Spleen (tissue), 11 donors: ENCODE measurements around the gene AFMID. TPM values are rescaled to one million over a fixed set of nuclear protein-coding genes. Genes with fewer than 3 reads are reported as not detected.

Experiments
- DNase-seq: peaks from one replicate; pipeline ENCODE4 v3.0.0-alpha.2; 2020
- H3K27ac ChIP-seq, 8 donors: fragments of 200-600 bp; sonication (generic) in 7 of 8; 1 replicate in 4 of 8; 2 replicates in 4 of 8; pipeline versions ENCODE4 v1.5.0 to v1.8.0; 2016 to 2021; ENCODE audit warnings: inconsistent platforms in 4 of 8, mild to moderate bottlenecking in 4 of 8, moderate library complexity in 1 of 8
- H3K27me3 ChIP-seq, 7 donors: fragments of 200-600 bp; sonication (generic) in 6 of 7; replicated peaks in 1 of 7; 1 replicate in 4 of 7; 2 replicates in 3 of 7; pipeline versions ENCODE4 v1.5.0 to v1.8.0; 2016 to 2021; ENCODE audit warnings: inconsistent platforms in 3 of 7, mild to moderate bottlenecking in 1 of 7
- H3K36me3 ChIP-seq, 6 donors: fragments of 200-600 bp; sonication (generic) in 5 of 6; 1 replicate in 4 of 6; 2 replicates in 2 of 6; pipeline versions ENCODE4 v1.5.0 to v1.8.0; 2016 to 2021; ENCODE audit warnings: inconsistent platforms in 2 of 6
- H3K4me1 ChIP-seq, 6 donors: fragments of 200-600 bp; sonication (generic) in 5 of 6; 1 replicate in 3 of 6; 2 replicates in 3 of 6; pipeline versions ENCODE4 v1.5.0 to v1.8.0; 2016 to 2021; ENCODE audit warnings: inconsistent platforms in 3 of 6
- H3K4me3 ChIP-seq, 8 donors: fragments of 200-600 bp; sonication (generic) in 7 of 8; 1 replicate in 4 of 8; 2 replicates in 4 of 8; pipeline versions ENCODE4 v1.5.0 to v1.8.0; 2016 to 2021; ENCODE audit warnings: inconsistent platforms in 4 of 8, mild to moderate bottlenecking in 4 of 8, moderate library complexity in 2 of 8
- H3K9me3 ChIP-seq, 8 donors: fragments of 200-600 bp; sonication (generic) in 7 of 8; 1 replicate in 4 of 8; 2 replicates in 4 of 8; pipeline versions ENCODE4 v1.5.0 to v1.8.0; 2016 to 2021; ENCODE audit warnings: inconsistent platforms in 4 of 8
- POLR2A ChIP-seq, 3 donors: fragments of 450-650 bp; IDR thresholded peaks; one replicate each; pipeline ENCODE4 v1.5.1; 2017; ENCODE audit warnings: antibody characterized with exemption in 3 of 3, mild to moderate bottlenecking in 1 of 3
- POLR2AphosphoS5 ChIP-seq, 3 donors: sonication (generic); formaldehyde crosslinking; IDR thresholded peaks; one replicate each; pipeline ENCODE4 v1.5.1; 2017; ENCODE audit warnings: antibody characterized with exemption in 3 of 3
- WGBS, 5 donors: extraction: QIAGEN DNeasy Blood & Tissue Kit in 3 of 5; methylation state at CpG; one replicate each; pipeline versions ENCODE4 v1.1.5 to v1.1.7; 2013 to 2018; 5-methylcytosine and 5-hydroxymethylcytosine counted together
- intact Hi-C: fragments of 100-400 bp; cut with DNase I; formaldehyde crosslinking; loops from one replicate; pipeline ENCODE4 v1.15.0; 2023; ENCODE audit warnings: low total_unique reads
- polyA plus RNA-seq, 3 donors: library from polyadenylated mRNA; stranded (reverse); fragments of 200-250 nt; gene quantifications; one replicate each; pipeline ENCODE4 v1.2.1, GENCODE V29; 2013
- total RNA-seq, 7 donors: library from RNA; depleted of rRNA in 3 of 7; stranded (reverse); fragments of >200 nt in 3 of 7; fragmentation: NEBNext Ultra II Directional in 4 of 7; extraction: Animal tissue kit (Norgen Biotek cat#: 25700) in 4 of 7; gene quantifications; one replicate each; pipeline versions ENCODE4 v1.1.0 to v1.2.1, GENCODE V29; 2016 to 2021
- TF ChIP-seq, protein P1 (sequence below), 11 experiments: fragments of 200-600 bp in 7 of 11; fragments of 450-650 bp in 4 of 11; sonication (generic) in 4 of 11; IDR thresholded peaks in 8 of 11; conservative IDR thresholded peaks in 3 of 11; 1 replicate in 7 of 11; 2 replicates in 4 of 11; pipeline versions ENCODE4 v1.4.0 to v1.8.0; 2016 to 2021; ENCODE audit warnings: antibody characterized with exemption in 11 of 11, inconsistent platforms in 4 of 11, mild to moderate bottlenecking in 1 of 11
- donor health status: healthy with polysubstance abuse.
- donor health status: DM: no; HTN: no; CAD: no; lungs with moderate emphysema.
- donor health status: DM: no; HTN: no; CAD: no.
- donor health status: Bipolar disorder and iron deficiency.
- donor health status: healthy.
- donor health status: DM: no; HTN: no; CAD: no.
- donor health status: DM: yes; HTN: yes; CAD: no.

The AFMID gene
- total and polyA plus RNA-seq, 10 donors, result 13.1 to 42.5 (median 24.2) TPM

DNA sequence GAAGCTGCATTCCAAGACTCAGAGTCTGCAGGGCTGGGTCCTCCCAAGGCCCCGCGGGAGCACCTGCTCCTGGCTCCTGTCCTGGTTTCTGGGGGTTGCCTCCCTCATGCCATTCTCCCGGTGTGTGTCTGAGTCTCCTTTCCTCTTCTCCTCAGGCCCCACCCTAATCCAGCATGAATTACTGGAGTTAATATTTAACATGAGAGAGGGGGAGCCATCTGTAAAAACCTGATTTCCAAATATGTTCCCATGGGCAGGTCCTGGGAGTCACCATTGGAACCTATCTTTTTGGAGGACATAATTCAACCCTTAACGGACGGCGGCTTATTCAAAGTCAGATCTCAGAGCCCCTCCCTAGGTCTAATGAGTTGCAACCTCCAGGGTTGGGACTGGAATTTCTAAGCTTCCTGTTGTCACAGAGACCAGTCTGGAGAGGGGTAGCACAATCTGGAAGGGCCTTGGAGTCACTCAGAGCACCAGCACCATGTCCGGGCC is 35.6 kb upstream of the AFMID start:
- TF ChIP-seq, protein P1, sequence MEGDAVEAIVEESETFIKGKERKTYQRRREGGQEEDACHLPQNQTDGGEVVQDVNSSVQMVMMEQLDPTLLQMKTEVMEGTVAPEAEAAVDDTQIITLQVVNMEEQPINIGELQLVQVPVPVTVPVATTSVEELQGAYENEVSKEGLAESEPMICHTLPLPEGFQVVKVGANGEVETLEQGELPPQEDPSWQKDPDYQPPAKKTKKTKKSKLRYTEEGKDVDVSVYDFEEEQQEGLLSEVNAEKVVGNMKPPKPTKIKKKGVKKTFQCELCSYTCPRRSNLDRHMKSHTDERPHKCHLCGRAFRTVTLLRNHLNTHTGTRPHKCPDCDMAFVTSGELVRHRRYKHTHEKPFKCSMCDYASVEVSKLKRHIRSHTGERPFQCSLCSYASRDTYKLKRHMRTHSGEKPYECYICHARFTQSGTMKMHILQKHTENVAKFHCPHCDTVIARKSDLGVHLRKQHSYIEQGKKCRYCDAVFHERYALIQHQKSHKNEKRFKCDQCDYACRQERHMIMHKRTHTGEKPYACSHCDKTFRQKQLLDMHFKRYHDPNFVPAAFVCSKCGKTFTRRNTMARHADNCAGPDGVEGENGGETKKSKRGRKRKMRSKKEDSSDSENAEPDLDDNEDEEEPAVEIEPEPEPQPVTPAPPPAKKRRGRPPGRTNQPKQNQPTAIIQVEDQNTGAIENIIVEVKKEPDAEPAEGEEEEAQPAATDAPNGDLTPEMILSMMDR (IDR thresholded peaks at IDR 0.05 in 8 of 11, conservative IDR thresholded peaks at IDR 0.05 in 3 of 11), result no peak
- TF ChIP-seq POLR2A (IDR thresholded peaks at IDR 0.05), result no peak
- TF ChIP-seq POLR2AphosphoS5 (IDR thresholded peaks at IDR 0.05), result no peak
- H3K27ac ChIP-seq, result peak overlapping the region in 1 of 8 donors; percentile 10
- no peaks in the 10 kb centered on the region for H3K36me3 ChIP-seq
- H3K4me3 ChIP-seq, result no peak overlapping the region
- H3K9me3 ChIP-seq, result no peaks in the 10 kb centered on the region
- peaks cover 5 to 89% (median 58%) of the 10 kb centered on the region in 6 donors for H3K4me1 ChIP-seq
- WGBS, 5 donors, result 58 to 73% (median 64%) methylated on average over 7 of the region's 7 CpGs
- intact Hi-C loops, result no loop called here
- H3K27me3 ChIP-seq, result no peaks in the 10 kb centered on the region
- DNase-seq, result no peak

DNA sequence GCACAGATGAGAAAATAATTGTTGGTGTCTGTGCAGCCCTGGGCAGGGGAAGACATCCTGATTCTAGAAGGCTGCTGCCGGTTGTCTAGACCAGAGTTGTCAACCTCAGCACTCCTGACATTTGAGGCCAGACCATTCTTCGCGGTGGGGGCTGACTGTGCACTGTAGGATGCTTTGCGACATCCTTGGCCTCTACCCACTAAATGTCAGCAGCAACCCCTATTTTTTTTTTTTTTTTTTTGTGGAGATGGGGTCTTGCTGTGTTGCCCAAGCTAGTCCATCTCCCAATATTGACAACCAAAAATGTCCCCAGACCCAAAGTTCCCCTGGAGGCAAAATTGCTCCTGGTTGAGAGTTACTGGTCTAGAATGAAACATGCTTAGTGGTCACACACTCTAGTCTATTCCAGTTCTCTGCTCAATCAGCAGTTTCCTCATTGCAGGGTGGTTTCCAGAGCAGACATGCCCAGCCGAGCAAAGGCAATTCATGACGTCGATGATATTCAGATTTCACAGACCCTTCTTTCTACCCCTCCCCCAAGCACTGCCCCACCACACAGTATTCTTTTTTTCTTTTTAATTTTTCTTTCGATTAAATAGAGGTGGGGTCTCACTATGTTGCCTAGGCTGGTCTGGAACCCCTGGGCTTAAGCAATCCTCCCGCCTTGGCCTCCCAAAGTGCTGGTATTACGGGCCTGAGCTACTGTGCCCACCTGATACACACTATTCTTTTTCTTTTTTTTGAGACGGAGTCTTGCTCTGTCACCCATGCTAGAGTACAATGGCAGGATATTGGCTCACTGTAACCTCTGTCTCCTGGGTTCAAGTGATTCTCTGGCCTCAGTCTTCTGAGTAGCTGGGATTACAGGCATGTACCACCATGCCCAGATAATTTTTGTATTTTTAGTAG is 32.0 kb upstream of the AFMID start:
- 48 to 57% (median 52%) methylated on average over 11 of the region's 11 CpGs for WGBS, 5 donors
- Histone ChIP-seq H3K36me3 (no peaks in the 10 kb centered on the region), H3K4me1 (peaks cover 0 to 80% (median 46%) of the 10 kb centered on the region in 6 donors), H3K9me3 (no peaks in the 10 kb centered on the region), H3K27me3 (no peaks in the 10 kb centered on the region), H3K27ac (peak overlapping the region in 7 of 8 donors; percentile 57 to 84 (median 67)), H3K4me3 (no peak overlapping the region)
- DNase-seq, result no peak
- no peak for TF ChIP-seq POLR2A (IDR thresholded peaks at IDR 0.05)
- peak in 1 of 3 donors; percentile 43 for TF ChIP-seq POLR2AphosphoS5 (IDR thresholded peaks at IDR 0.05)
- intact Hi-C loops, result no loop called here

DNA sequence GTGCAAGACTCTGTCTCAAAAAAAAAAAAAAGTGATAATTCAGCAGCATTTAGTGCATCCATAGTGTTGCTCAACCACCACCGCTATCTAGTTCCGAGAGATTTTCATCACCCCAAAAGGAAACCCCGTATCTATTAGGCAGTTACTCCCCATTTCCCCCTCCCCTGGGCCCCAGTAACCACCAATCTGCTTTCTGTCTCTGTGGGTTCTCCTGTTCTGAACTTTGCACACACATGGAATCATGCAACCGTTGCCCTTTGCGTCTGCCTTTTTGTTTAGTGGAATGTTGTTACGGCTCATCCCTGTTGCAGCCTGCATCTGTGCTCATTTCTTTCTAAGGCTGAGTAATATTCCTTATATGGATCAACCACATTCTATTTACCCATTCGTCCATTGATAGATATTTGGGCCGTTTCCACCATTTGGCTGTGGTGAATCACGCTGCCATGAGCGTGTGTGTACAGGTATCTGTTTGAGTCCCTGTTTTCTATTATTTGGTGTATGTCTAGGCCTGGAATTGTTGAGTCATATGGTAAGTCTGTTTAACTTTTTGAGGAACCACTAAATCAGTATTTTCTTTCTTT is 27.5 kb upstream of the AFMID start:
- no peak for TF ChIP-seq POLR2AphosphoS5 (IDR thresholded peaks at IDR 0.05)
- TF ChIP-seq, protein P1 (IDR thresholded peaks at IDR 0.05 in 8 of 11, conservative IDR thresholded peaks at IDR 0.05 in 3 of 11), result no peak
- TF ChIP-seq POLR2A (IDR thresholded peaks at IDR 0.05), result no peak
- 42 to 65% (median 55%) methylated on average over 10 of the region's 10 CpGs for WGBS, 5 donors
- Histone ChIP-seq H3K27ac (no peak overlapping the region), H3K9me3 (no peaks in the 10 kb centered on the region), H3K4me3 (no peak overlapping the region), H3K36me3 (no peaks in the 10 kb centered on the region), H3K4me1 (peaks cover 0 to 56% (median 22%) of the 10 kb centered on the region in 6 donors), H3K27me3 (no peaks in the 10 kb centered on the region)
- no peak for DNase-seq
- intact Hi-C loops, result no loop called here

DNA sequence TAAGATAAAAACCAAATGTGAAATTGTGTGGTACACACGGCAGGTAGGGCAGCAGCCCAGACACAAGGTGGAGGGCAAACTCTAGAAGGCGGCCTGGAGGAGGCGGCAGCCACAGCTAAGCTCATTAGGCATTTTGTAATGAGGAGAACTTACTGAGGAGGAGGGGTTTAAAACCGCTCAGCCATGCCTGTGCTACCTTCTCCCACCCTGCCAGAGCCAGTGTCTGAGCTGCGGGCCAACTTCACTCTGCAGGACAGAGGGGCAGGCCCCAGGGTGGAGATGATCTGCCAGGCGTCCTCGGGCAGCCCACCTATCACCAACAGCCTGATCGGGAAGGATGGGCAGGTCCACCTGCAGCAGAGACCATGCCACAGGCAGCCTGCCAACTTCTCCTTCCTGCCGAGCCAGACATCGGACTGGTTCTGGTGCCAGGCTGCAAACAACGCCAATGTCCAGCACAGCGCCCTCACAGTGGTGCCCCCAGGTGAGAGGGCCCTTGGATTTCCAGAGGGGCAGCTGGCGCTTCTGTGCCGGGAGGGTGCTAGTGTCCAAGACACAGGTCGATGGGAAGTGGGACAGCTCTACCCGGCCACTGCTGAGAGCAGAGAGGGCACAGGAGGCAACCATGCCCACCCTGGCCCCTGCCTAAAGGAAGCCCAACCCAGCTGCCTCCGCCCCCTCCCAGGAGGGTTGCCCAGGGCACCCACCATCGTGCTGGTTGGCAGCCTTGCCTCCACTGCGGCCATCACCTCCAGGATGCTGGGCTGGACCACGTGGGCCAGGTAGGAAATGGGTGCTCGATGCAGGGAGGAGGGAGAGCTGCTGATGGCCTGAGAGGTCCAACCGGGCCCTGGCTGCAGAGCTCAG is 23.0 kb upstream of the AFMID start:
- Histone ChIP-seq H3K9me3 (no peaks in the 10 kb centered on the region), H3K27me3 (no peaks in the 10 kb centered on the region), H3K36me3 (no peaks in the 10 kb centered on the region), H3K4me3 (no peak overlapping the region), H3K4me1 (peaks cover 0 to 46% (median 18%) of the 10 kb centered on the region in 6 donors), H3K27ac (no peak overlapping the region)
- no peak for DNase-seq
- WGBS, 5 donors, result 61 to 76% (median 65%) methylated on average over 10 to 22 of the region's 22 CpGs
- TF ChIP-seq POLR2AphosphoS5 (IDR thresholded peaks at IDR 0.05), result no peak
- TF ChIP-seq, protein P1 (IDR thresholded peaks at IDR 0.05 in 8 of 11, conservative IDR thresholded peaks at IDR 0.05 in 3 of 11), result no peak
- no peak for TF ChIP-seq POLR2A (IDR thresholded peaks at IDR 0.05)
- intact Hi-C loops, result no loop called here
